NCI-H2029 (cell line): ENCODE results near the gene COPB1.
"Not testable (repeated sequence)": the region's sequence is repeated elsewhere in the genome, so short reads cannot be mapped to it uniquely, and the experiment has no call there.

Experiments used
- DNase-seq: peaks from one replicate; lab custom pipeline; 2025; lab: John Stamatoyannopoulos, UW

COPB1 gene

GRCh38 chr11:14499560-14500180, at the start of gene COPB1:
Gene COPB1 (minus strand): TSS chr11:14499811. CDS start chr11:14498928, 883 bp downstream.
- DNase-seq = peak; percentile 91

- DNase-seq = no peak
Measured at GRCh38 chr11:14547440-14547839, 47.8 kb upstream of the COPB1 start.

GRCh38 chr11:14546672-14547071, 47.1 kb upstream of the COPB1 start:
- no peak for DNase-seq

- DNase-seq = no peak
Measured at GRCh38 chr11:14544611-14545010, 45.0 kb upstream of the COPB1 start.

- no peak for DNase-seq
Measured at GRCh38 chr11:14543260-14543659, 43.6 kb upstream of the COPB1 start.

- DNase-seq = no peak
Measured at GRCh38 chr11:14542324-14542723, 42.7 kb upstream of the COPB1 start.

- DNase-seq = no peak
Measured at GRCh38 chr11:14541192-14541947, 41.8 kb upstream of the COPB1 start.

- no peak for DNase-seq
Measured at GRCh38 chr11:14539982-14540421, 40.4 kb upstream of the COPB1 start.

- DNase-seq = no peak
Measured at GRCh38 chr11:14538926-14539554, 39.4 kb upstream of the COPB1 start.

- no peak for DNase-seq
Measured at GRCh38 chr11:14538271-14538925, 38.8 kb upstream of the COPB1 start.

GRCh38 chr11:14537134-14537599, 37.6 kb upstream of the COPB1 start:
- DNase-seq = peak; percentile 46

- not testable (repeated sequence) for DNase-seq
Measured at GRCh38 chr11:14535166-14535565, 35.6 kb upstream of the COPB1 start.

GRCh38 chr11:14529951-14530350, 30.3 kb upstream of the COPB1 start:
- no peak for DNase-seq

GRCh38 chr11:14529321-14529720, 29.7 kb upstream of the COPB1 start:
- DNase-seq = no peak

- DNase-seq = no peak
Measured at GRCh38 chr11:14522801-14523200, 23.2 kb upstream of the COPB1 start.

- no peak for DNase-seq
Measured at GRCh38 chr11:14522245-14522644, 22.6 kb upstream of the COPB1 start.

GRCh38 chr11:14520747-14521151, 21.1 kb upstream of the COPB1 start:
- no peak for DNase-seq

- peak; percentile 93 for DNase-seq
Measured at GRCh38 chr11:14519917-14520746, 20.5 kb upstream of the COPB1 start, which contains the start of gene PSMA1. Gene PSMA1 (minus strand): TSS chr11:14520386. CDS start chr11:14520299, 87 bp downstream.

- no peak for DNase-seq
Measured at GRCh38 chr11:14519597-14519916, 19.9 kb upstream of the COPB1 start.

GRCh38 chr11:14518820-14519219, 19.2 kb upstream of the COPB1 start:
- no peak for DNase-seq

- no peak for DNase-seq
Measured at GRCh38 chr11:14513800-14514199, 14.2 kb upstream of the COPB1 start.

- DNase-seq = no peak
Measured at GRCh38 chr11:14506532-14506931, 6.9 kb upstream of the COPB1 start.
